GM12865 (cell line): ENCODE measurements around the gene LAYN.

Source experiments
- DNase-seq: peaks from one replicate; pipeline ENCODE4 v3.0.0; 2010; ENCODE audit warnings: low read depth
- H3K4me3 ChIP-seq: 2 replicates; pipeline ENCODE4 v1.5.1; 2011; ENCODE audit warnings: mild to moderate bottlenecking, low read depth, low read length, control low read depth
- TF ChIP-seq, protein P1 (sequence below): IDR thresholded peaks from 2 replicates; pipeline ENCODE4 v1.5.1; 2011; ENCODE audit warnings: low read length, control low read depth, low read depth, inconsistent platforms; ENCODE audit not compliant: insufficient read depth; ENCODE audit errors: missing control alignments

LAYN gene

GRCh38 chr11:111528557-111528956 is 12.0 kb upstream of the LAYN start:
- TF ChIP-seq, protein P1, sequence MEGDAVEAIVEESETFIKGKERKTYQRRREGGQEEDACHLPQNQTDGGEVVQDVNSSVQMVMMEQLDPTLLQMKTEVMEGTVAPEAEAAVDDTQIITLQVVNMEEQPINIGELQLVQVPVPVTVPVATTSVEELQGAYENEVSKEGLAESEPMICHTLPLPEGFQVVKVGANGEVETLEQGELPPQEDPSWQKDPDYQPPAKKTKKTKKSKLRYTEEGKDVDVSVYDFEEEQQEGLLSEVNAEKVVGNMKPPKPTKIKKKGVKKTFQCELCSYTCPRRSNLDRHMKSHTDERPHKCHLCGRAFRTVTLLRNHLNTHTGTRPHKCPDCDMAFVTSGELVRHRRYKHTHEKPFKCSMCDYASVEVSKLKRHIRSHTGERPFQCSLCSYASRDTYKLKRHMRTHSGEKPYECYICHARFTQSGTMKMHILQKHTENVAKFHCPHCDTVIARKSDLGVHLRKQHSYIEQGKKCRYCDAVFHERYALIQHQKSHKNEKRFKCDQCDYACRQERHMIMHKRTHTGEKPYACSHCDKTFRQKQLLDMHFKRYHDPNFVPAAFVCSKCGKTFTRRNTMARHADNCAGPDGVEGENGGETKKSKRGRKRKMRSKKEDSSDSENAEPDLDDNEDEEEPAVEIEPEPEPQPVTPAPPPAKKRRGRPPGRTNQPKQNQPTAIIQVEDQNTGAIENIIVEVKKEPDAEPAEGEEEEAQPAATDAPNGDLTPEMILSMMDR, result no peak
- peak; percentile 24 for DNase-seq

DNA sequence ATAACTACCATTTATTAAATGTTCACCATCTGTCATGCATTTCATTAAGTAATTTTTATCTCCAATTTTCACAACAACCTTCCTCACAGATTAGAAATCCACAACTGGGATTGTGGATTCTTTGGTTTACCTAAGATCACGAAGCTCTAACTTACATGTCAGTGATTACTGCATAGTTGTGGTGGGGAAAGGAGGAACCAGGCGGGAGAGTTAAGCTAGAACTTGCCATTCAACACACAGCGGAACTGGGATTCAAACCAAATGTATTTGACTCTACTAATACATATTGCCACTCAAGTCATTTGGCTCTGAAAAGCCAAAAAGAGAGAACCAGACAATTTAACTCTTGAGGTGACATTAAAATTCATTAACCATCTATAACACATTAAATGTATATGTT is 10.4 kb upstream of the LAYN start:
- TF ChIP-seq, protein P1, result no peak
- no peak for DNase-seq
- no peak overlapping the region for H3K4me3 ChIP-seq

More at GRCh38 chr11:111528557-111528956, 12.0 kb upstream of the LAYN start:
- H3K4me3 ChIP-seq, result no peak overlapping the region

GRCh38 chr11:111531136-111531535 is 9.4 kb upstream of the LAYN start:
- no peak for DNase-seq
- no peak overlapping the region for H3K4me3 ChIP-seq
- TF ChIP-seq, protein P1, result no peak

- no peak overlapping the region for H3K4me3 ChIP-seq
- TF ChIP-seq, protein P1, result no peak
- DNase-seq, result peak; percentile 64
Observed at GRCh38 chr11:111531687-111532364, 8.7 kb upstream of the LAYN start.

- H3K4me3 ChIP-seq, result no peak overlapping the region
- TF ChIP-seq, protein P1, result no peak
- no peak for DNase-seq
Observed at GRCh38 chr11:111532365-111532709, 8.2 kb upstream of the LAYN start.

GRCh38 chr11:111535281-111535680 is 5.2 kb upstream of the LAYN start:
- no peak for DNase-seq
- TF ChIP-seq, protein P1, result no peak
- no peak overlapping the region for H3K4me3 ChIP-seq

GRCh38 chr11:111537336-111537860 is 3.1 kb upstream of the LAYN start:
- no peak overlapping the region for H3K4me3 ChIP-seq
- TF ChIP-seq, protein P1, result no peak
- no peak for DNase-seq
